ENCODE measurements around the gene FMNL2.

FMNL2 gene

DNA sequence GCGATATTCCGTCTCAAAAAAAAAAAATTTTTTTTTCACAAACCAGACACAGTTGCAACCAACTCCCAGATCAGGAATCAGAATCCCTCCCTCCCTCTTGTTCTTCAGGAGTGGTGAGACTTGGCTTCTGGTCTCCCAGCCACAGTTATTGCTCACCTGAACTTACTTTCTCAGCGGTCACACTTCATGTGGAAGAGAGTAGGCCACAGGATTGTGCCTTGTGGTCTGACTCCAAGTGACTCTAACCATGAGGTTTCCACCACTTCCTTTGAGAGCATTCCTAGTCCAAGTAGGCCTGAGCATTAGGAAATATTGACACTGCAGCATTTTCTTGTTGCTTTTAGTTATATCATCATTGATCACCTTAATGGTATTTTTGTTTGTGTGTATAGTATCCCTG, 12.1 kb downstream of the FMNL2 start:
- peak overlapping the region; percentile 14; the same call in 1 of the 2 replicates for H3K27ac ChIP-seq
- no peak for DNase-seq (ENCODE audit: low spot score)
- TF ChIP-seq, protein P1, sequence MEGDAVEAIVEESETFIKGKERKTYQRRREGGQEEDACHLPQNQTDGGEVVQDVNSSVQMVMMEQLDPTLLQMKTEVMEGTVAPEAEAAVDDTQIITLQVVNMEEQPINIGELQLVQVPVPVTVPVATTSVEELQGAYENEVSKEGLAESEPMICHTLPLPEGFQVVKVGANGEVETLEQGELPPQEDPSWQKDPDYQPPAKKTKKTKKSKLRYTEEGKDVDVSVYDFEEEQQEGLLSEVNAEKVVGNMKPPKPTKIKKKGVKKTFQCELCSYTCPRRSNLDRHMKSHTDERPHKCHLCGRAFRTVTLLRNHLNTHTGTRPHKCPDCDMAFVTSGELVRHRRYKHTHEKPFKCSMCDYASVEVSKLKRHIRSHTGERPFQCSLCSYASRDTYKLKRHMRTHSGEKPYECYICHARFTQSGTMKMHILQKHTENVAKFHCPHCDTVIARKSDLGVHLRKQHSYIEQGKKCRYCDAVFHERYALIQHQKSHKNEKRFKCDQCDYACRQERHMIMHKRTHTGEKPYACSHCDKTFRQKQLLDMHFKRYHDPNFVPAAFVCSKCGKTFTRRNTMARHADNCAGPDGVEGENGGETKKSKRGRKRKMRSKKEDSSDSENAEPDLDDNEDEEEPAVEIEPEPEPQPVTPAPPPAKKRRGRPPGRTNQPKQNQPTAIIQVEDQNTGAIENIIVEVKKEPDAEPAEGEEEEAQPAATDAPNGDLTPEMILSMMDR (conservative IDR thresholded peaks at IDR 0.05; ENCODE audit: low read depth): no peak
- ChIA-PET POLR2A (ENCODE audit: low non-redundant PET) (no interaction called here), CTCF (no interaction called here)

DNA sequence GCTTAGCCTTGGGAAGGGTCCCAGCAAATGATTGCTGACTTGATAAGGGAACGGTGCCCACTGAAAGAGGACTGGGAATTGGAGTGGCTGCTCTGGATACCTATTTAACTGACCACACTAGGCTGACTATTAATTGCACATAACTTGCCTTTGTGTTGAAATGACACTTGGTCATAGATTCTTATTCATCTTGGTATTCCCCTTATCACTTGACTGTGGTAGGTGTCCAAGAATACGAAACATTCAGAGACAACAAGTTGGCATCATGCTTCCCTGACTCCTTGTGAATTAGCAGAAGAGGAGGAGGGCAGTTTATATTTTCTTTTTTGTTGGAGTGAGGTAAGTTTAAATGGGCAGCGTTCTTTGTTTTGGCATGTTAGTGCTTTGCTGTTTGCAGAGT, 13.4 kb downstream of the FMNL2 start:
- ChIA-PET POLR2A (ENCODE audit: low non-redundant PET) (no interaction called here), CTCF (interaction anchor here (0.6 kb wide), 1 partner anchor 60 kb away, joined by 3 read pairs; no protein-coding TSS in a partner anchor)
- H3K27ac ChIP-seq: no peak overlapping the region
- TF ChIP-seq, protein P1 (conservative IDR thresholded peaks at IDR 0.05; ENCODE audit: low read depth): no peak
- no peak for DNase-seq (ENCODE audit: low spot score)

DNA sequence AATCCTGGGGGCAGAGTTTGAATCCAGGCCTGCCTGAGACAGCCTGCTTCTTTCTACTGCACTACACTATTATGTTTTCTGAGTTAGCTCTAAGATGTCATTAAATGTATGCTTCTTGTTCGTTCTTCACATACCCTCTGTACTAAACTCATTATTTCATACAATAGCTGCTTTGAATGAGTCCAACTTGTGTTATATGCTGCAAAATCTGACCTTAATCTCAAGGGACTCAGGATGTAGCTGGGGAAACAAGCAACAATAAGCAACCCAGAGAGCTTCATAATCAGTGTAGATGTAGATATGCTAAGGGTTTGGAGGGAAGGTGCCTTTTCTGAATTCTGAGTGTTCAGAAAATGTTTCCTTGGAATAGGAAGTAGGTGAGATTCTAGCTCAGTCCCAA, 14.4 kb downstream of the FMNL2 start:
- POLR2A ChIA-PET (ENCODE audit: low non-redundant PET): no interaction called here

DNA sequence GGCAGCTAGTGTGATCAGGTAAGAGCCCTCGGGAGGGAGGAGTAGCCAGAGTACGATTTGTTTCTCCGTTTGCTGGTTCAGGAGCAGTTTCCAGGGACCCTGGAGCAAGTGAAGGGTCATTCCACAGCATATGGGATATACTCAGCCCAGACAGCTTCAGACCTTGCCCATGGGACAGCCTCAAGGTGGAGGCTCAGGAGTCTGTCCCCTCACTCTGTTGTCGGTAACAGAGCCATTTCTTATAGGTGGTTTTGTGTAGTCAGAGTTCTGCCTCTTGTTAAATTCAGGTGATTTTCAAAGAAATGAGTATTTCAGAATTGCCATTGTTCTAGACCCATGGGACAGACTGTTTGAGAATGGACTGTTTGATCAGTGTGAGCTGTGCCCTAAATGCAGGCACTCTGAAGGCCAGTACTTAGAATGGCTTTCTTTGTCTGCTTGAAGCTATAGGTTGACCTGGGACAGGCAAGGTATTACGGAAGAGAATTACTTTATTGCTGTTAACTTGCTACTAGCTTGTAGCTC, 15.2 kb downstream of the FMNL2 start:
- ChIA-PET CTCF (no interaction called here), POLR2A (ENCODE audit: low non-redundant PET) (no interaction called here)
- no peak overlapping the region for H3K27ac ChIP-seq
- DNase-seq (ENCODE audit: low spot score): no peak
- TF ChIP-seq, protein P1 (conservative IDR thresholded peaks at IDR 0.05; ENCODE audit: low read depth): no peak

More for the DNA sequence above, 14.4 kb downstream of the FMNL2 start:
- TF ChIP-seq, protein P1 (conservative IDR thresholded peaks at IDR 0.05; ENCODE audit: low read depth): no peak
- no peak for DNase-seq (ENCODE audit: low spot score)
- H3K27ac ChIP-seq: no peak overlapping the region
- CTCF ChIA-PET: no interaction called here

DNA sequence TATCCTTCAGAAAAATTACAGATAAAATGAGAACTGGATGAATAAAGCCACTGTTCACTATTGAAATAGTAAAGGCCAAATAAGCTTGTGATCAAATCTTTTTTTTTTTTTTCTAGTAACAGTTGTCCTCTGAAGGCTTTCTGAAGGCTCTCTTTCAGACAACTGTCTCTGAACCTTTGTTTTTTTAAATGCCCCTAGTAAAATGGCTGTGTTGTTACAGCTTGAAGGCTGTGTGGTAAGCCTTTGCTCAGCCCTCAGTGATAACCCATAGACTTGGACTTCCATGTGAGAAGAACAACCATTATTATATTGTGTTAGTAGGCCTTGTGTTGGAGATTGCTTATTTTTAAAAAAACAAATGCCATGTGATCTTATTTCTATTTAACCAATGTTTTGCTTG, 17.6 kb downstream of the FMNL2 start:
- ChIA-PET CTCF (no interaction called here), POLR2A (ENCODE audit: low non-redundant PET) (no interaction called here)
- H3K27ac ChIP-seq: no peak overlapping the region
- DNase-seq (ENCODE audit: low spot score): no peak
- TF ChIP-seq, protein P1 (conservative IDR thresholded peaks at IDR 0.05; ENCODE audit: low read depth): no peak

DNA sequence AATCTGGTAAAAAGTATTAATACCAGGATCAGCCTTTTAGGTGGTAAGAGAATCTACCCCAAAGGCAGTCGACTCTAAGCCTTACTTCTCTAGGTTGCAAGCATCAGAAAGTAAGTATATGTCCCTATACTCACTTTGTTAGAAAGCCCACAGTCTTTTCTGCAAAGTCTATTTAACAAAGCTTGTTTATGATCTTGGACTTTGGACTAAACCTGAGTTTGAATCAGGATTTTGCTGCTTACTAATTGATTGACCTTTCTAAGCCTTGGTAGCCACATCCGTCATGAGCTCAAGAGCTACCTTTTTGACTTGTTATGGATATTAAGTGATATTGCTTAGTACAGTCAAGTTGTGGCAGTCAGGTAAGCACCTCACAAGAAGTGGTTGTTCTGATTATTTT, 18.4 kb downstream of the FMNL2 start:
- TF ChIP-seq, protein P1 (conservative IDR thresholded peaks at IDR 0.05; ENCODE audit: low read depth): no peak
- no peak for DNase-seq (ENCODE audit: low spot score)
- CTCF ChIA-PET: no interaction called here
- no peak overlapping the region for H3K27ac ChIP-seq
- POLR2A ChIA-PET (ENCODE audit: low non-redundant PET): no interaction called here
